GM18519 (cell line): ENCODE data around the gene AP2A2.

ENCODE experiments used
- ATAC-seq: cut with Tn5 transposase; IDR thresholded peaks from one replicate; pipeline ENCODE4 v1.9.1; 2021; ENCODE audit warnings: mild to moderate bottlenecking, moderate library complexity; ENCODE audit not compliant: unreplicated experiment, low FRiP score

AP2A2 gene

GRCh38 chr11:1052133-1053011 lies 126.7 kb downstream of the AP2A2 start:
- no peak for ATAC-seq

DNA sequence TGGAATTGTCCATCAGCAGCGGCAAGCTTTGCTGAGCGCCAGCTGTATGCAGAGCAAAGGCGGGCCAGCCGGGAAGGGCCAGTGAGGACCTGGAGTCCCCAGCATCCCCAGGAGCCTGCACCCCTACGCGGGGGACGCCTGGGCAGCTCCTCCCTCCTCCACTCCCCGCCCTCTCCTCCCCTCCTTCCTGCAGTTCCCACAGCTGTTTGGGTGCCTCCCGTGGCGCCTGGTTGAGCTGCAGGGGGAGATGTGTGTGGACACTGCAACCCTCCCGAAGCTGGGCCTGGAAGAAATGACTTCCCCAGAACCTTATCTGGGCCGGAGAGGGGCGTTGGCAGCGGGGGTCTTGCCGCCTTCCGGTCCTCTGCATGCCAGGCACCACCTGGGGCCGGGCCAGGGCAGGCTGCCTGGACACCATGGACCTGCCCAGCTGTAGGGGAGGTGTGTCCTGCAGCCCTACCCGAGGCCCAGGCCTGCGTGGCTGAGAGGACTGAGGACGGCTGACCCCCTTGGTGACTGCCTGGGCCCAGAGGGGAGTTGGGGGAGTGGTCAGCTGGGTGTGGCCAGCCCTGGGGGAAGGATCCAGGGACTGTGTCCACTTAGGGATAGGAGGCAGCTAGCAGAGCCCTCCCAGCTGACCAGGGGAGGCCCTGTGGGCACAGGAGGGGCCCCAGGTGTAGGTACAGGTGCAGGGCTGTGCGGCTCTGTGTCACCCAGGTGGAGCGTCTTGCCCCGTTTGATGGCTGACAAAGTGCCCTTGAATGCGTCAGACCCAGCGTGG lies 127.6 kb downstream of the AP2A2 start:
- ATAC-seq = no peak

GRCh38 chr11:1054143-1055108 lies 128.8 kb downstream of the AP2A2 start:
- no peak for ATAC-seq

DNA sequence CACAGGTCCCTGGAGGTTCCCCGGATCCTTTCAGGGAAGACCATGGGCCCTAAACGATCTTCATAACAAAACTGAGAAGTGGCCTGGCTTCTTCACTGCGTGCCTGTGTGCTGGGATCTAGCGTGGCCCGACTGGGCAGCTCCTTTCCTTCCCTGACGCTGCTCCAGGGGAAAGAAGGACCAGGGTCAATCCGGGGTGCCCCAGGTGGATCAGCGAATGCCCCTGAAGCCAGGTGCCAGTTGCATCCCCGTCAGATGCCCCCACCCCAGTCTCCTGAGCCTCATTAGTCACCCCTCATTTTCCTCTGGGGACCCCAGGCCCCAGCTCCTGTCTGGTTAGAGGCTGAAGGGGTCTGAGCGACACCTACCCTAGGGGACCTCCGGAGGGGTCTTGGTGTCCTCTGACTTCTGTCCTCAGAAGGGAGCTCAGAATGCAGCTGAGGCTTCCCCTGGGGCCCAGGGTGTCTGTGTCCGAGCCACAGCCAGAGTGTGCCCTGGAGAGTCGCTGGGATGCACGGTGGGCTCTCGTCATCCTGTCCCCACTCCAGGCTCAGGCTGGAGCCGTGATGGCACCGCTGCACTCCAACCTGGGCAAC lies 129.5 kb downstream of the AP2A2 start:
- ATAC-seq = no peak

DNA sequence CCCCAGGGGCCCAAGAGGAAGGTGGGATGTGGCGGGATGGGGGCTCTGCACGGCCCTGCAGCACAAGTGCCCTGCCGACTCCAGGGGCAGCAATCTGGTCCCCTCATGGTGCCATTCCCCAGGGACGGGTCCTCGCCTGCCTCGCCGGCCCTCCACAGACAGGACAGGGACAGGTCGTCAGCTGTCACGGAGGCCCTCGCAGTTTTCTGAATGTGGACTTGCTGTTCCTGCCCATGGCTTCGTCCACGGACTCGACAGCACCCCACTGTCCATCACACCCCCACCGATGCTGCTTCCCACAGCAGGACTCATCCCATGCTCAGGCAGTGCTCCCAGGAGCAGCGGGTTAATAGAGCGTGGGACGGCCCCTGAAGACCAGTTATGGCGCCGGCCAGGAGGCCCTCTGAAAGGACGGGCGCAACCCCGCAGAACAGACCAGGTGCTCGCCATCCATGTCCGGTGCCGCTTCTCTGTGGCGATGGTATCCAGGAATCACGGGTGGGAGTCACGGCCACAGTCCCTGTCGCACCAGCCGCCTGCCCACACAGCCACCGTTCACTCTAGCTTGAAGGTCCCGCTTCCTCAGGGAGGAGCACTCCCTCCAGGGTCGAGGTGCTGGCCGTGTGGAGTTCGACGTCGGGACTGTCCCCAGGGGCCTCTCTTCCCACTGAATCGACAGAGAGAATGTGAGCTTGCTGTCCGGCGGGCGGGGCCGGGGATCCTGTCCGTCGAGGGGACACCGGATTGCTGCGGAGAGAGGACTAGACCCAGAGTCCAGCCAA lies 130.5 kb downstream of the AP2A2 start:
- ATAC-seq = no peak

DNA sequence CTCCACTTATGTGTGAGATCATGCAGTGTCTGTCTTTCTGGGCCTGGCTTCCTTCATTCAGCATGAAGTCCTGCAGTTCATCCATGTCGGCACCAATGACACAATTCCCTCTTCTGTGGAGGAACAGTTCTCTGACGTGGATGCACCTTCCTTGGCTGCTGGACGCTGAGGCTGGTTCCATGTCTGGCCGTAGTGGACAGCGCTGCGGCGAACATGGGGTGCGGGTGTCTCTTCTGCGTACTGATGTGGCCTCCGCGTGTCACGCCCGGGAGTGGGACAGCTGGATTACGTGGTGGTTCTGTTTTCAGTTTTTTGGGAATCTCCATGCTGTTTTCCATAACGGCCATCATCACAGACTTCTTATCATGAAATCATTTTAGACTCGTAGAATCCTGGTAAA lies 132.1 kb downstream of the AP2A2 start:
- ATAC-seq = no peak

DNA sequence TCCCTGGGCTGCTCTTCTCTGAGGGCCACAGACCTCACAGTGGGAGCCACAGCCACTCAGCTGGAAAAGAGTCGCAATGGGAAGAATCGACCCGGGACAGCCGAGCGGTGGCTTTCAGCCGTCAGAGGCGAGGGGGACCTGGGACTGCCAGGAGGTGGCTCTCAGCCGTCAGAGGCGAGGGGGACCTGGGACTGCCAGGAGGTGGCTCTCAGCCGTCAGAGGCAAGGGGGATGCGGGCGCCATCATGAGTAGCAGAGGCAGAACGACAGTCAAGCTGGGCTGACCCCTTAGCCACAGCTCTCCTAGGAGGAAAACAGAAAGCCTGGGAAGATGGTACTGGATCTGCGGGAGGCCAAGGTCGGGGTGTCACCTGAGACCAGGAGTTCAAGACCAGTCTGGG lies 134.1 kb downstream of the AP2A2 start:
- ATAC-seq = no peak

- ATAC-seq = no peak
Measured at GRCh38 chr11:1060410-1060809, 134.7 kb downstream of the AP2A2 start.

DNA sequence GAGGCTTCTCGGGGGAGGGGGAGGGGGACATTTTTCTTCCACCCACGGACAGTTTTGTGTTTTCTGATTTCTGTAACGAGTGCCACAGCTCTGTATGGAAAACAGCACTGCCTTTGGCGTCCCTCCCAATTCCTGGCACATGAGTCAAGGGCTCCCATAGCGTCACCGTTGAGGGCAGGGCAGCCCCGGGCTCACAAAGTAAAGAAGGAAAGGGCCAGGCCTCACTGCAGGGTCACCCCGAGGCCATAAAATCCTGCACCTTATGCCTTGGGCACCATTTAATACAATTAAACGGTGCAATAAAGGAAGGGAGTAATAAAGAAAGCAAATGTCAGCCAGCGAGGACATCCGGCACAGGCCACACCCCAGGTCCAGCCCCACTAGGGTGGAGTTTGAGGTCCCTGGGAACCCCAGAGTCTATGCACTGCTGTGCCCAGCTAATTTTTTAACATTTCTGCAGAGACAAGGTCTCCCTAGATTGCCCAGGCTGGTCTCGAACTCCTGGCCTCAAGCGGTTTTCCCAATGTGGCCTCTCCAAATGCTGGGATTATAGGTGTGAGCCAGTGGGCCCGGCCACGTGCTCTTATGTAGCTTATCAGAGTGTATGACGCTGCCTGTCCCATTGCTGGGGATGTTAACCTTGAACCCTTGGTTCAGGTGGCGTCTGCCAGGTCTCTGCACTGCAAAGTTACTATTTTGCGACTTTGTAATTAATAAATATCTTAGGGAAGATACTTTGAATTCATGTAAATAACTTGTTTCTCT lies 135.4 kb downstream of the AP2A2 start:
- ATAC-seq = no peak
